ENCODE data around the gene SOX5. TPM values are rescaled to one million over a fixed set of nuclear protein-coding genes. Genes with fewer than 3 reads are reported as not detected.

Gene SOX5
- total and polyA plus RNA-seq, 2 experiments from 2014 or later, result 1.0 to 4.7 TPM

DNA sequence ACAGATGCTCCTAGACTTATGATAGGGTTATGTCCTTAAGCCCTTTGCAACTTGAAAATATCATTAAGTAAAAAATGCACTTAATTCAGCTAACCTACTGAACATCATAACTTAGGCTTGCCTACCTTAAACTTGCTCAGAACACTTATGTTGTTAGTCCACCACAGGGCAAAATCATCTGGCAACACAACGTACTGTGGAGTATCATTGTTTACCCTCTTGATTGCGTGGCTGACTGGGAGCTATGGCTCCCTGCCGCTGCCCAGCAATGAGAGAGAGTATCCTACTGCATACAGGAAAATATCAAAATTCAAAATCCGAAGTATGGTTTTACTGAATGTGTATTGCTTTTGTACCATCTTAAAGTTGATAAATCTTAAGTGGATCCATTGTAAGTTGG is 105.5 kb downstream of the SOX5 start (continued):
- no peak for TF ChIP-seq CREB1 (CRISPR knock-in tag; IDR thresholded peaks at IDR 0.05; ENCODE audit: low read depth)
- TF ChIP-seq EZH2 (IDR thresholded peaks at IDR 0.05; ENCODE audit: low read depth, unreplicated experiment), result no peak
- TF ChIP-seq POLR2AphosphoS5 (IDR thresholded peaks at IDR 0.05; ENCODE audit: low read depth), result no peak

DNA sequence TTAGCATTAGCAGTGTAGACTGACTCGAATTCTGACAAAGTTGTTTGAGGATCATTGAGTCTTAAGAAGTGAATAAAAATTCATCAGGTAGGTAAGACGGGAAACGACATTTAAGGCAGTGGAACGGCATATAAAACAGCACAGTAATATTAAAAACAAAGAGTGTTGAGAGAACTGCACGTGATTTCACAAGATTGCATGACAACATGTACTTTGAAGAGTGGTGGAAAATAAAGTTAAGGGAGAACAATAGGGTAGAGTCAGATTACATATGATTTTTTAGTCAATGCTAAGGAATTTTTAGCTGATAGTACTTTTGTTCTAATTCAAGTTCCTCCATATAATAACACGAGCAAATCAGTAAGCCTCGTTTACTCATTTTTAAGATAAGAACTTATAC is 115.4 kb downstream of the SOX5 start:
- Histone ChIP-seq H3K27me3 (ENCODE audit: insufficient read depth) (no peaks in the 10 kb centered on the region), H3K4me1 (ENCODE audit: insufficient read depth) (peaks cover 12% of the 10 kb centered on the region), H4K20me1 (replicated peaks; ENCODE audit: insufficient read depth) (no peaks in the 10 kb centered on the region), H3F3A (replicated peaks; ENCODE audit: low read depth) (no peaks in the 10 kb centered on the region), H3K27ac (ENCODE audit: low read depth) (no peak overlapping the region), H3K4me2 (no peak overlapping the region), H3K9me2 (ENCODE audit: insufficient read depth) (no peaks in the 10 kb centered on the region), H3K4me3 (no peak overlapping the region), H3K36me3 (ENCODE audit: insufficient read depth) (no peaks in the 10 kb centered on the region), H2AFZ (no peak overlapping the region), H3K79me2 (replicated peaks; ENCODE audit: insufficient read depth) (no peaks in the 10 kb centered on the region)
- Mint-ChIP-seq H3K27me3 (ENCODE audit: insufficient read depth, low read depth, poor library complexity) (no peaks in the 10 kb centered on the region), H3K4me3 (no peak overlapping the region), H3K36me3 (ENCODE audit: low read depth) (no peaks in the 10 kb centered on the region), H3K9me3 (no peaks in the 10 kb centered on the region), H3K4me1 (peaks cover 20% of the 10 kb centered on the region), H3K27ac (no peak overlapping the region)
- DNase-seq (ENCODE audit: low spot score) (no peak), ATAC-seq (no peak)
- TF ChIP-seq, protein P1, sequence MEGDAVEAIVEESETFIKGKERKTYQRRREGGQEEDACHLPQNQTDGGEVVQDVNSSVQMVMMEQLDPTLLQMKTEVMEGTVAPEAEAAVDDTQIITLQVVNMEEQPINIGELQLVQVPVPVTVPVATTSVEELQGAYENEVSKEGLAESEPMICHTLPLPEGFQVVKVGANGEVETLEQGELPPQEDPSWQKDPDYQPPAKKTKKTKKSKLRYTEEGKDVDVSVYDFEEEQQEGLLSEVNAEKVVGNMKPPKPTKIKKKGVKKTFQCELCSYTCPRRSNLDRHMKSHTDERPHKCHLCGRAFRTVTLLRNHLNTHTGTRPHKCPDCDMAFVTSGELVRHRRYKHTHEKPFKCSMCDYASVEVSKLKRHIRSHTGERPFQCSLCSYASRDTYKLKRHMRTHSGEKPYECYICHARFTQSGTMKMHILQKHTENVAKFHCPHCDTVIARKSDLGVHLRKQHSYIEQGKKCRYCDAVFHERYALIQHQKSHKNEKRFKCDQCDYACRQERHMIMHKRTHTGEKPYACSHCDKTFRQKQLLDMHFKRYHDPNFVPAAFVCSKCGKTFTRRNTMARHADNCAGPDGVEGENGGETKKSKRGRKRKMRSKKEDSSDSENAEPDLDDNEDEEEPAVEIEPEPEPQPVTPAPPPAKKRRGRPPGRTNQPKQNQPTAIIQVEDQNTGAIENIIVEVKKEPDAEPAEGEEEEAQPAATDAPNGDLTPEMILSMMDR (conservative IDR thresholded peaks at IDR 0.05; ENCODE audit: low read depth in 2 of 2), result no peak
- TF ChIP-seq JUNB (IDR thresholded peaks at IDR 0.05; ENCODE audit: unreplicated experiment) (no peak), POLR2AphosphoS5 (IDR thresholded peaks at IDR 0.05; ENCODE audit: low read depth) (no peak), EZH2 (IDR thresholded peaks at IDR 0.05; ENCODE audit: low read depth, unreplicated experiment) (no peak), ZNF114 (CRISPR knock-in tag; IDR thresholded peaks at IDR 0.05) (no peak), EZH2phosphoT487 (IDR thresholded peaks at IDR 0.05; ENCODE audit: unreplicated experiment) (no peak), ZNF331 (CRISPR knock-in tag; IDR thresholded peaks at IDR 0.05; ENCODE audit: low read depth) (no peak), NANOG (IDR thresholded peaks at IDR 0.05; ENCODE audit: borderline replicate concordance) (no peak), STAT1 (IDR thresholded peaks at IDR 0.05; ENCODE audit: unreplicated experiment) (no peak), CREB1 (CRISPR knock-in tag; IDR thresholded peaks at IDR 0.05; ENCODE audit: low read depth) (no peak)
- TF ChIP-seq, protein P2, sequence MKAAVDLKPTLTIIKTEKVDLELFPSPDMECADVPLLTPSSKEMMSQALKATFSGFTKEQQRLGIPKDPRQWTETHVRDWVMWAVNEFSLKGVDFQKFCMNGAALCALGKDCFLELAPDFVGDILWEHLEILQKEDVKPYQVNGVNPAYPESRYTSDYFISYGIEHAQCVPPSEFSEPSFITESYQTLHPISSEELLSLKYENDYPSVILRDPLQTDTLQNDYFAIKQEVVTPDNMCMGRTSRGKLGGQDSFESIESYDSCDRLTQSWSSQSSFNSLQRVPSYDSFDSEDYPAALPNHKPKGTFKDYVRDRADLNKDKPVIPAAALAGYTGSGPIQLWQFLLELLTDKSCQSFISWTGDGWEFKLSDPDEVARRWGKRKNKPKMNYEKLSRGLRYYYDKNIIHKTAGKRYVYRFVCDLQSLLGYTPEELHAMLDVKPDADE (IDR thresholded peaks at IDR 0.05), result no peak
- TF ChIP-seq, protein P3, sequence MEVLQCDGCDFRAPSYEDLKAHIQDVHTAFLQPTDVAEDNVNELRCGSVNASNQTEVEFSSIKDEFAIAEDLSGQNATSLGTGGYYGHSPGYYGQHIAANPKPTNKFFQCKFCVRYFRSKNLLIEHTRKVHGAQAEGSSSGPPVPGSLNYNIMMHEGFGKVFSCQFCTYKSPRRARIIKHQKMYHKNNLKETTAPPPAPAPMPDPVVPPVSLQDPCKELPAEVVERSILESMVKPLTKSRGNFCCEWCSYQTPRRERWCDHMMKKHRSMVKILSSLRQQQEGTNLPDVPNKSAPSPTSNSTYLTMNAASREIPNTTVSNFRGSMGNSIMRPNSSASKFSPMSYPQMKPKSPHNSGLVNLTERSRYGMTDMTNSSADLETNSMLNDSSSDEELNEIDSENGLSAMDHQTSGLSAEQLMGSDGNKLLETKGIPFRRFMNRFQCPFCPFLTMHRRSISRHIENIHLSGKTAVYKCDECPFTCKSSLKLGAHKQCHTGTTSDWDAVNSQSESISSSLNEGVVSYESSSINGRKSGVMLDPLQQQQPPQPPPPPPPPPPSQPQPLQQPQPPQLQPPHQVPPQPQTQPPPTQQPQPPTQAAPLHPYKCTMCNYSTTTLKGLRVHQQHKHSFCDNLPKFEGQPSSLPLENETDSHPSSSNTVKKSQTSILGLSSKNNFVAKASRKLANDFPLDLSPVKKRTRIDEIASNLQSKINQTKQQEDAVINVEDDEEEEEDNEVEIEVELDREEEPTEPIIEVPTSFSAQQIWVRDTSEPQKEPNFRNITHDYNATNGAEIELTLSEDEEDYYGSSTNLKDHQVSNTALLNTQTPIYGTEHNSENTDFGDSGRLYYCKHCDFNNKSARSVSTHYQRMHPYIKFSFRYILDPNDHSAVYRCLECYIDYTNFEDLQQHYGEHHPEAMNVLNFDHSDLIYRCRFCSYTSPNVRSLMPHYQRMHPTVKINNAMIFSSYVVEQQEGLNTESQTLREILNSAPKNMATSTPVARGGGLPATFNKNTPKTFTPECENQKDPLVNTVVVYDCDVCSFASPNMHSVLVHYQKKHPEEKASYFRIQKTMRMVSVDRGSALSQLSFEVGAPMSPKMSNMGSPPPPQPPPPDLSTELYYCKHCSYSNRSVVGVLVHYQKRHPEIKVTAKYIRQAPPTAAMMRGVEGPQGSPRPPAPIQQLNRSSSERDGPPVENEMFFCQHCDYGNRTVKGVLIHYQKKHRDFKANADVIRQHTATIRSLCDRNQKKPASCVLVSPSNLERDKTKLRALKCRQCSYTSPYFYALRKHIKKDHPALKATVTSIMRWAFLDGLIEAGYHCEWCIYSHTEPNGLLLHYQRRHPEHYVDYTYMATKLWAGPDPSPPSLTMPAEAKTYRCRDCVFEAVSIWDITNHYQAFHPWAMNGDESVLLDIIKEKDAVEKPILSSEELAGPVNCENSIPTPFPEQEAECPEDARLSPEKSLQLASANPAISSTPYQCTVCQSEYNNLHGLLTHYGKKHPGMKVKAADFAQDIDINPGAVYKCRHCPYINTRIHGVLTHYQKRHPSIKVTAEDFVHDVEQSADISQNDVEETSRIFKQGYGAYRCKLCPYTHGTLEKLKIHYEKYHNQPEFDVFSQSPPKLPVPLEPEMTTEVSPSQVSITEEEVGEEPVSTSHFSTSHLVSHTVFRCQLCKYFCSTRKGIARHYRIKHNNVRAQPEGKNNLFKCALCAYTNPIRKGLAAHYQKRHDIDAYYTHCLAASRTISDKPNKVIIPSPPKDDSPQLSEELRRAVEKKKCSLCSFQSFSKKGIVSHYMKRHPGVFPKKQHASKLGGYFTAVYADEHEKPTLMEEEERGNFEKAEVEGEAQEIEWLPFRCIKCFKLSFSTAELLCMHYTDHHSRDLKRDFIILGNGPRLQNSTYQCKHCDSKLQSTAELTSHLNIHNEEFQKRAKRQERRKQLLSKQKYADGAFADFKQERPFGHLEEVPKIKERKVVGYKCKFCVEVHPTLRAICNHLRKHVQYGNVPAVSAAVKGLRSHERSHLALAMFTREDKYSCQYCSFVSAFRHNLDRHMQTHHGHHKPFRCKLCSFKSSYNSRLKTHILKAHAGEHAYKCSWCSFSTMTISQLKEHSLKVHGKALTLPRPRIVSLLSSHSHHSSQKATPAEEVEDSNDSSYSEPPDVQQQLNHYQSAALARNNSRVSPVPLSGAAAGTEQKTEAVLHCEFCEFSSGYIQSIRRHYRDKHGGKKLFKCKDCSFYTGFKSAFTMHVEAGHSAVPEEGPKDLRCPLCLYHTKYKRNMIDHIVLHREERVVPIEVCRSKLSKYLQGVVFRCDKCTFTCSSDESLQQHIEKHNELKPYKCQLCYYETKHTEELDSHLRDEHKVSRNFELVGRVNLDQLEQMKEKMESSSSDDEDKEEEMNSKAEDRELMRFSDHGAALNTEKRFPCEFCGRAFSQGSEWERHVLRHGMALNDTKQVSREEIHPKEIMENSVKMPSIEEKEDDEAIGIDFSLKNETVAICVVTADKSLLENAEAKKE (CRISPR knock-in tag; IDR thresholded peaks at IDR 0.05), result no peak
- TF ChIP-seq, protein P4, sequence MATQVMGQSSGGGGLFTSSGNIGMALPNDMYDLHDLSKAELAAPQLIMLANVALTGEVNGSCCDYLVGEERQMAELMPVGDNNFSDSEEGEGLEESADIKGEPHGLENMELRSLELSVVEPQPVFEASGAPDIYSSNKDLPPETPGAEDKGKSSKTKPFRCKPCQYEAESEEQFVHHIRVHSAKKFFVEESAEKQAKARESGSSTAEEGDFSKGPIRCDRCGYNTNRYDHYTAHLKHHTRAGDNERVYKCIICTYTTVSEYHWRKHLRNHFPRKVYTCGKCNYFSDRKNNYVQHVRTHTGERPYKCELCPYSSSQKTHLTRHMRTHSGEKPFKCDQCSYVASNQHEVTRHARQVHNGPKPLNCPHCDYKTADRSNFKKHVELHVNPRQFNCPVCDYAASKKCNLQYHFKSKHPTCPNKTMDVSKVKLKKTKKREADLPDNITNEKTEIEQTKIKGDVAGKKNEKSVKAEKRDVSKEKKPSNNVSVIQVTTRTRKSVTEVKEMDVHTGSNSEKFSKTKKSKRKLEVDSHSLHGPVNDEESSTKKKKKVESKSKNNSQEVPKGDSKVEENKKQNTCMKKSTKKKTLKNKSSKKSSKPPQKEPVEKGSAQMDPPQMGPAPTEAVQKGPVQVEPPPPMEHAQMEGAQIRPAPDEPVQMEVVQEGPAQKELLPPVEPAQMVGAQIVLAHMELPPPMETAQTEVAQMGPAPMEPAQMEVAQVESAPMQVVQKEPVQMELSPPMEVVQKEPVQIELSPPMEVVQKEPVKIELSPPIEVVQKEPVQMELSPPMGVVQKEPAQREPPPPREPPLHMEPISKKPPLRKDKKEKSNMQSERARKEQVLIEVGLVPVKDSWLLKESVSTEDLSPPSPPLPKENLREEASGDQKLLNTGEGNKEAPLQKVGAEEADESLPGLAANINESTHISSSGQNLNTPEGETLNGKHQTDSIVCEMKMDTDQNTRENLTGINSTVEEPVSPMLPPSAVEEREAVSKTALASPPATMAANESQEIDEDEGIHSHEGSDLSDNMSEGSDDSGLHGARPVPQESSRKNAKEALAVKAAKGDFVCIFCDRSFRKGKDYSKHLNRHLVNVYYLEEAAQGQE (IDR thresholded peaks at IDR 0.05; ENCODE audit: unreplicated experiment), result no peak
